H1 (cell line): ENCODE results near the gene ICE1. TPM values are rescaled to one million over a fixed set of nuclear protein-coding genes. Genes with fewer than 3 reads are reported as not detected.

Experiments
- CTCF ChIA-PET: fragments of 300-600 bp; sonication (Branson Sonifier 250); formaldehyde crosslinking; loops from one replicate; lab custom pipeline; 2021; ENCODE audit not compliant: partially characterized antibody; lab: Charles Lee
- POLR2A ChIA-PET: fragments of 300-600 bp; sonication (Branson Sonifier 250); formaldehyde crosslinking; loops from one replicate; lab custom pipeline; 2021; ENCODE audit warnings: inconsistent platforms; ENCODE audit not compliant: partially characterized antibody; lab: Charles Lee
- DNase-seq, 2 experiments: peaks; one replicate each; pipeline versions ENCODE4 v3.0.0 to v3.0.0-alpha.2; 2010 to 2022; ENCODE audit warnings: low spot score in 2 of 2, low read depth in 1 of 2, mixed read lengths in 1 of 2
- FAIRE-seq: peaks from 2 replicates; lab custom pipeline; 2011; peaks lifted over from hg19 to GRCh38; lab: Jason Lieb, UNC
- H2AFZ ChIP-seq: 2 replicates; pipeline ENCODE4 v1.8.1; 2012; ENCODE audit warnings: low read length, inconsistent platforms
- H2AK5ac ChIP-seq: 2 replicates; pipeline ENCODE4 v1.6.1; 2013; ENCODE audit warnings: low read depth, low read length
- H2BK120ac ChIP-seq: replicated peaks from 2 replicates; pipeline ENCODE3; 2013; ENCODE audit warnings: low read depth, low read length, inconsistent platforms
- H2BK12ac ChIP-seq: 2 replicates; pipeline ENCODE4 v1.6.1; 2013; ENCODE audit warnings: low read depth, low read length
- H2BK15ac ChIP-seq: 2 replicates; pipeline ENCODE4 v1.6.1; 2013; ENCODE audit warnings: low read length
- H2BK20ac ChIP-seq: 2 replicates; pipeline ENCODE4 v1.6.1; 2013; ENCODE audit warnings: low read length
- H2BK5ac ChIP-seq: 2 replicates; pipeline ENCODE4 v1.6.1; 2013; ENCODE audit warnings: low read depth, low read length
- H3K14ac ChIP-seq: 2 replicates; pipeline ENCODE4 v1.6.1; 2013; ENCODE audit warnings: inconsistent platforms; ENCODE audit not compliant: insufficient read length
- H3K18ac ChIP-seq: 2 replicates; pipeline ENCODE4 v1.6.1; 2013; ENCODE audit warnings: low read length; ENCODE audit errors: extremely low read depth
- H3K23ac ChIP-seq: 2 replicates; pipeline ENCODE4 v1.6.1; 2013; ENCODE audit warnings: inconsistent platforms; ENCODE audit not compliant: insufficient read length
- H3K23me2 ChIP-seq: 2 replicates; pipeline ENCODE4 v1.6.1; 2013; ENCODE audit warnings: low read depth, low read length
- H3K27ac ChIP-seq: 2 replicates; pipeline ENCODE4 v1.6.1; 2011; ENCODE audit warnings: low read depth, low read length, inconsistent platforms
- H3K27me3 ChIP-seq, 4 experiments: replicated peaks in 1 of 4; 1 replicate in 1 of 4; 2 replicates in 3 of 4; pipeline versions ENCODE4 v1.6.1 to v1.8.1; 2011 to 2013; ENCODE audit warnings: low read length in 3 of 4, mild to moderate bottlenecking in 3 of 4, inconsistent platforms in 2 of 4, mixed read lengths in 2 of 4, moderate library complexity in 1 of 4; ENCODE audit not compliant: control insufficient read depth in 3 of 4, insufficient read depth in 3 of 4; ENCODE audit errors: extremely low read depth in 1 of 4
- H3K36me3 ChIP-seq, 4 experiments: 2 replicates each; pipeline versions ENCODE4 v1.6.1 to v1.8.1; 2011 to 2013; ENCODE audit warnings: mild to moderate bottlenecking in 4 of 4, low read length in 3 of 4, moderate library complexity in 2 of 4, control low read depth in 1 of 4, inconsistent platforms in 1 of 4; ENCODE audit not compliant: insufficient read depth in 4 of 4, control insufficient read depth in 2 of 4
- H3K4ac ChIP-seq: replicated peaks from 2 replicates; pipeline ENCODE3; 2013; ENCODE audit warnings: low read length, low read depth, mixed read lengths, inconsistent platforms; ENCODE audit not compliant: insufficient read length
- H3K4me1 ChIP-seq, 4 experiments: replicated peaks in 1 of 4; 1 replicate in 1 of 4; 2 replicates in 3 of 4; pipeline versions ENCODE4 v1.6.1 to v1.8.1; 2011 to 2013; ENCODE audit warnings: low read length in 3 of 4, inconsistent platforms in 2 of 4, mixed read lengths in 1 of 4; ENCODE audit not compliant: insufficient read depth in 4 of 4, control insufficient read depth in 3 of 4
- H3K4me2 ChIP-seq, 2 experiments: 2 replicates each; pipeline versions ENCODE4 v1.6.1 to v1.8.1; 2011 to 2013; ENCODE audit warnings: low read depth in 2 of 2, low read length in 2 of 2, control low read depth in 1 of 2, inconsistent platforms in 1 of 2, mild to moderate bottlenecking in 1 of 2; ENCODE audit not compliant: insufficient read depth in 1 of 2
- H3K4me3 ChIP-seq, 4 experiments: fragments of 200-600, 300-600 bp in 1 of 4; sonication (generic), shearing (Covaris generic), sonication (Bioruptor Twin) in 1 of 4; 2 replicates each; pipeline versions ENCODE4 v1.5.1 to v1.8.1; 2011 to 2016; ENCODE audit warnings: low read length in 4 of 4, low read depth in 3 of 4, control low read depth in 2 of 4, inconsistent platforms in 2 of 4, mild to moderate bottlenecking in 2 of 4, mixed read lengths in 1 of 4, moderate library complexity in 1 of 4; ENCODE audit not compliant: insufficient read depth in 2 of 4; ENCODE audit errors: extremely low read depth in 1 of 4
- H3K56ac ChIP-seq: replicated peaks from 2 replicates; pipeline ENCODE3; 2013; ENCODE audit warnings: low read depth, mild to moderate bottlenecking, mixed read lengths, low read length, inconsistent platforms; ENCODE audit not compliant: insufficient read length
- H3K79me1 ChIP-seq: 2 replicates; pipeline ENCODE4 v1.6.1; 2013; ENCODE audit warnings: low read depth, low read length, control low read depth
- H3K79me2 ChIP-seq, 2 experiments: 2 replicates each; pipeline versions ENCODE4 v1.6.1 to v1.8.1; 2012 to 2013; ENCODE audit warnings: low read length in 2 of 2, mild to moderate bottlenecking in 2 of 2, inconsistent platforms in 1 of 2; ENCODE audit not compliant: insufficient read depth in 2 of 2, control insufficient read depth in 1 of 2
- H3K9ac ChIP-seq, 4 experiments: replicated peaks in 1 of 4; 1 replicate in 1 of 4; 2 replicates in 3 of 4; pipeline versions ENCODE4 v1.6.1 to v1.8.1; 2011 to 2013; ENCODE audit warnings: low read depth in 3 of 4, low read length in 3 of 4, control low read depth in 2 of 4, mild to moderate bottlenecking in 2 of 4, moderate library complexity in 2 of 4, inconsistent platforms in 1 of 4; ENCODE audit errors: extremely low read depth in 1 of 4
- H3K9me3 ChIP-seq, 2 experiments: 2 replicates each; pipeline versions ENCODE4 v1.6.1 to v1.8.1; 2012 to 2013; ENCODE audit warnings: mild to moderate bottlenecking in 2 of 2, moderate library complexity in 2 of 2, control low read depth in 1 of 2, inconsistent platforms in 1 of 2, low read depth in 1 of 2, low read length in 1 of 2, mixed read lengths in 1 of 2; ENCODE audit not compliant: insufficient read depth in 2 of 2
- H4K20me1 ChIP-seq, 2 experiments: replicated peaks in 1 of 2; 2 replicates each; pipeline versions ENCODE3 to v1.8.1; 2011 to 2013; ENCODE audit warnings: inconsistent platforms in 2 of 2, low read length in 2 of 2, mild to moderate bottlenecking in 1 of 2; ENCODE audit not compliant: insufficient read depth in 2 of 2, control insufficient read depth in 1 of 2
- H4K5ac ChIP-seq: 2 replicates; pipeline ENCODE4 v1.6.1; 2013; ENCODE audit warnings: low read length, low read depth, mixed read lengths, inconsistent platforms; ENCODE audit not compliant: insufficient read length
- H4K8ac ChIP-seq: 2 replicates; pipeline ENCODE4 v1.8.0; 2013; ENCODE audit warnings: mild to moderate bottlenecking, moderate library complexity, low read length, inconsistent platforms; ENCODE audit not compliant: insufficient read depth; ENCODE audit errors: extremely low read depth
- H4K91ac ChIP-seq: replicated peaks from 2 replicates; pipeline ENCODE3; 2013; ENCODE audit warnings: low read length, mixed read lengths, inconsistent platforms; ENCODE audit not compliant: insufficient read length
- CTBP2 ChIP-seq: IDR thresholded peaks from 2 replicates; pipeline ENCODE4 v1.7.0; 2011; ENCODE audit warnings: borderline replicate concordance, mild to moderate bottlenecking, moderate library complexity, mixed read lengths, low read length; ENCODE audit not compliant: insufficient read depth, insufficient read length
- NANOG ChIP-seq: IDR thresholded peaks from 2 replicates; pipeline ENCODE4 v1.6.1; 2011; ENCODE audit warnings: low read length, low read depth, mild to moderate bottlenecking, inconsistent platforms; ENCODE audit not compliant: insufficient read depth, poor library complexity, severe bottlenecking
- RBBP5 ChIP-seq: IDR thresholded peaks from 2 replicates; pipeline ENCODE4 v1.7.1; 2012; ENCODE audit warnings: low read depth, mild to moderate bottlenecking, inconsistent platforms, low read length, moderate library complexity, borderline replicate concordance
- WGBS, 2 experiments: shearing (Covaris generic) in 1 of 2; methylation state at CpG; one replicate each; pipeline versions ENCODE4 v1.1.6 to v1.1.7; 2013 to 2015; ENCODE audit warnings: low lambda C conversion rate in 2 of 2, mixed read lengths in 2 of 2, inconsistent platforms in 1 of 2, low coverage in 1 of 2, missing lambda C conversion rate in 1 of 2; ENCODE audit not compliant: insufficient replicate concordance in 2 of 2, insufficient coverage in 1 of 2, insufficient read length in 1 of 2; ENCODE audit errors: extremely low coverage in 1 of 2, missing lambda C conversion rate in 1 of 2; 5-methylcytosine and 5-hydroxymethylcytosine counted together
- polyA plus RNA-seq, 7 experiments: library from polyadenylated mRNA; depleted of rRNA in 3 of 7; stranded (reverse) in 5 of 7; unstranded in 2 of 7; fragments of >200 nt in 5 of 7; fragments of 200-250 nt in 2 of 7; gene quantifications; 1 replicate in 5 of 7; 2 replicates in 1 of 7; 4 replicates in 1 of 7; pipeline versions ENCODE4 v1.2.1 to v1.2.3, GENCODE V29; 2011 to 2013; ENCODE audit warnings: missing spikeins in 2 of 7, mixed read lengths in 2 of 7
- total RNA-seq: library from RNA; stranded (reverse); fragmentation: NEBNext Ultra II Directional; extraction: Animal tissue kit (Norgen Biotek cat#: 25700); gene quantifications from 2 replicates; pipeline ENCODE4 v1.2.1, GENCODE V29; 2021

ICE1 gene
- total and polyA plus RNA-seq, 2 of the 8 experiments (the other 6 are each of a cell fraction or from before 2014, with no cell fraction given) = 11.8 to 53.9 TPM

DNA sequence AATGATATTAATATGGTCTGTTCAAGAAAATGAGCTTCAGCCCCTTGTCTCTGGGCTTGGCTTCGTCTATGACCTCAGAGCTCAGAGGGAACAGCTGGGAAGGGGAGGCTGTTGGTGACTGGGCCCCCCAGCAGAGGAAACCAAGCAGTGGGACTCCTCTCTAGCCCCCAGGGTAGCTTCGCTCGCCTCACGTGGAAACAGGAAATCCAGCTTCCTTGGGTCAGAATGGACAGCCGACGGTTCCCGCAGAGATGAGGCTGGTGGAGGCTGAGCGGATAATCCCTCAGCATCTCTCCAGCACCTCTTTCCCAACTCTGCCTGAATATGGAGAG lies 37.2 kb upstream of the ICE1 start:
- H3K18ac ChIP-seq = no peak overlapping the region
- no peak overlapping the region for H3K23ac ChIP-seq
- no peaks in the 10 kb centered on the region for H3K79me2 ChIP-seq
- no peaks in the 10 kb centered on the region for H3K79me1 ChIP-seq
- no peaks in the 10 kb centered on the region for H3K9me3 ChIP-seq
- 90% methylated on average over 8 of the region's 8 CpGs; no CpG with 5 or more reads in 1 of the 2 experiments for WGBS, 2 experiments
- TF ChIP-seq RBBP5 (no peak), NANOG (no peak), CTBP2 (no peak)
- no peak overlapping the region for H3K14ac ChIP-seq
- no peak overlapping the region for H3K4ac ChIP-seq
- DNase-seq = no peak
- no peak overlapping the region for H4K5ac ChIP-seq
- no peak overlapping the region for H2BK20ac ChIP-seq
- H3K4me3 ChIP-seq = no peak overlapping the region
- no peak overlapping the region for H3K9ac ChIP-seq
- no peaks in the 10 kb centered on the region for H3K36me3 ChIP-seq
- H4K8ac ChIP-seq = no peak overlapping the region
- H3K56ac ChIP-seq = no peak overlapping the region
- H2AFZ ChIP-seq = no peak overlapping the region
- no peak for FAIRE-seq
- H2BK120ac ChIP-seq = no peak overlapping the region
- H3K23me2 ChIP-seq = no peaks in the 10 kb centered on the region
- H2BK15ac ChIP-seq = no peak overlapping the region
- H3K4me1 ChIP-seq = peaks cover 0 to under 1% (median 0%) of the 10 kb centered on the region in 4 experiments; a peak in 1 of 7 replicates
- H3K27me3 ChIP-seq = no peaks in the 10 kb centered on the region
- no peaks in the 10 kb centered on the region for H4K20me1 ChIP-seq
- H2BK5ac ChIP-seq = no peak overlapping the region
- no peak overlapping the region for H2AK5ac ChIP-seq
- no peak overlapping the region for H3K27ac ChIP-seq
- no peak overlapping the region for H2BK12ac ChIP-seq
- POLR2A ChIA-PET = interaction anchor here (0.5 kb wide), 1 partner anchor 241 kb away, joined by 5 read pairs; no protein-coding TSS in a partner anchor
- no peak overlapping the region for H3K4me2 ChIP-seq
- H4K91ac ChIP-seq = no peak overlapping the region
- CTCF ChIA-PET = interaction anchor here (0.6 to 0.9 kb wide), 3 partner anchors 8 to 245 kb away, joined by 3 to 4 read pairs (median 3); partner anchors contain the start of gene ADAMTS16
